ENCODE results near the gene GSS. TPM values are rescaled to one million over a fixed set of nuclear protein-coding genes. Genes with fewer than 3 reads are reported as not detected.

GSS gene
- total RNA-seq, 4 donors from 2014 or later: 28.0 to 47.6 (median 35.6) TPM

GRCh38 chr20:34986311-34987287 lies 31.0 kb upstream of the GSS start:
- H3K9me3 ChIP-seq: no peaks in the 10 kb centered on the region
- TF ChIP-seq EP300 (IDR thresholded peaks at IDR 0.05) (no peak), POLR2AphosphoS5 (IDR thresholded peaks at IDR 0.05) (no peak), CTCF (IDR thresholded peaks at IDR 0.05) (no peak), POLR2A (IDR thresholded peaks at IDR 0.05) (no peak)
- ATAC-seq: no peak
- no peak overlapping the region for H3K4me3 ChIP-seq
- peaks cover 48% of the 10 kb centered on the region for H3K27me3 ChIP-seq
- 55% methylated on average over 2 of the region's 24 CpGs; no CpG with 5 or more reads in 1 of the 2 donors for WGBS, 2 donors (ENCODE audit: low coverage in 1 of 2)
- peaks cover 0 to 19% (median 0%) of the 10 kb centered on the region in 3 donors for H3K4me1 ChIP-seq
- H3K36me3 ChIP-seq: peaks cover 0 to 2% of the 10 kb centered on the region in 2 donors
- no peak overlapping the region for H3K27ac ChIP-seq

DNA sequence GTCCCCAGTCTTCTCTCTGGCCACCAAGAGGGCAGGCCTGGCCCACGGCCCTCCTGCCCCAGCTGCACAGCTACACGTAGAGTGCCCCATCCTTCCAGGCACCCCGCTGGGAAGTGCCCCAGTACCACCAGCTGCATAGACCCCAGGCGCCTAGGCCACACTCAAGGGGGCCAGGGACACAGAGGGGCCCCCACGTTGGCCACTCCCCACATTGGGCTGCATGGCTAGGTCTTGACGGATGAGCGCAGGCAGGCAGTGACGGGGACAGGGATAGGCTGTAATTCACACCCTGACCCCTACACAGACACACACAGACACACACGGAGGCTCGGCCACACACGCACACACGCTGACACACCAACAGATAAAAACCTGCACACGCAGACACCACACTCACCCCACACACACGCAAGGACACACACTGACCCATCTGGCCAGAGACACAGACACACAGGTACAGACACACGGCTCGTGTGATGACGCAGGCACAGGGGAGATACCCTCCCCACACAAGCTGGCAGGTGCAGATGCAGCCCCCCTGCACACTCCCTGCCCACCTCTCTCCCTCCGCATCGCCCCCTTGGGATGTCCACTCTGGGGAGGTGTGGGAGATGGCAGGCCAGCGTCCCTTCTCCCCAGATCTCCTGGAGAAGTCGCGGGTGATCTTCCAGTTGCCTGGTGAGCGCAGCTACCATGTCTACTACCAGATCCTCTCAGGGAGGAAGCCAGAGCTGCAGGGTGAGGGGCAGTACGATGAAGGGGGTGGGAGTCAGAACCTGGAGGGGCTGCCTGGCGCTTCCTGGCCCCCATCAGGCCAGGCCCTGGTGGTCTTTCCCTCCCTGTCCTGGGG lies 30.1 kb upstream of the GSS start:
- peaks cover 57% of the 10 kb centered on the region for H3K27me3 ChIP-seq
- H3K4me3 ChIP-seq: no peak overlapping the region
- H3K4me1 ChIP-seq: peaks cover 0 to 19% (median 0%) of the 10 kb centered on the region in 3 donors
- H3K36me3 ChIP-seq: no peaks in the 10 kb centered on the region
- WGBS, 2 donors (ENCODE audit: low coverage in 1 of 2): 63 to 65% methylated on average over 5 to 8 of the region's 25 CpGs
- TF ChIP-seq POLR2AphosphoS5 (IDR thresholded peaks at IDR 0.05) (no peak), POLR2A (IDR thresholded peaks at IDR 0.05) (no peak), EP300 (IDR thresholded peaks at IDR 0.05) (no peak), CTCF (IDR thresholded peaks at IDR 0.05) (no peak)
- no peak overlapping the region for H3K27ac ChIP-seq
- ATAC-seq: no peak
- no peaks in the 10 kb centered on the region for H3K9me3 ChIP-seq

DNA sequence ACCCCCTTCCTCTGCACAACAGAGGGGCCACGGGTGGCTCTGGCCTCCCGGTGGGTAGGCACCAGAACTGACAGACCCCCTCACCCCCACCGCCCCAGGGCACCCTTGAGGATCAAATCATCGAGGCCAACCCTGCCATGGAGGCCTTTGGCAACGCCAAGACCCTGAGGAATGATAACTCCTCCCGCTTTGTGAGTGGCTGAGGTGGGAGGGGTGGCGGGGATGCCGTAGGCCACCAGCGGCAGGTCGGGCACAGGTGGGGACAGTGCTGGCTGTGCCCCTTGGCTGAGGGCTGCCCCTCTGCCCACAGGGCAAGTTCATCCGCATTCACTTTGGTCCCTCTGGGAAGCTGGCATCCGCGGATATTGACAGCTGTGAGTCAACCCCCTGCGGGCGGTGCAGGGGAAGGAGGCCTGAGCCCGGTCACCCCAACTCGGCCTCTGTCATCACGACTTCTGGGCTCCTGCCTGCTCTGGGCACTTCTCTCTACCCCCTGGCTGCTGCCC lies 29.2 kb upstream of the GSS start:
- no peak overlapping the region for H3K4me3 ChIP-seq
- H3K36me3 ChIP-seq: no peaks in the 10 kb centered on the region
- H3K27ac ChIP-seq: no peak overlapping the region
- H3K4me1 ChIP-seq: peaks cover 0 to 19% (median 0%) of the 10 kb centered on the region in 3 donors
- WGBS, 2 donors (ENCODE audit: low coverage in 1 of 2): 75% methylated on average over 6 of the region's 18 CpGs; no CpG with 5 or more reads in 1 of the 2 donors
- no peak for TF ChIP-seq POLR2AphosphoS5 (IDR thresholded peaks at IDR 0.05)
- no peak for TF ChIP-seq CTCF (IDR thresholded peaks at IDR 0.05)
- TF ChIP-seq EP300 (IDR thresholded peaks at IDR 0.05): no peak
- TF ChIP-seq POLR2A (IDR thresholded peaks at IDR 0.05): no peak
- ATAC-seq: no peak
- H3K27me3 ChIP-seq: peaks cover 64% of the 10 kb centered on the region
- no peaks in the 10 kb centered on the region for H3K9me3 ChIP-seq

DNA sequence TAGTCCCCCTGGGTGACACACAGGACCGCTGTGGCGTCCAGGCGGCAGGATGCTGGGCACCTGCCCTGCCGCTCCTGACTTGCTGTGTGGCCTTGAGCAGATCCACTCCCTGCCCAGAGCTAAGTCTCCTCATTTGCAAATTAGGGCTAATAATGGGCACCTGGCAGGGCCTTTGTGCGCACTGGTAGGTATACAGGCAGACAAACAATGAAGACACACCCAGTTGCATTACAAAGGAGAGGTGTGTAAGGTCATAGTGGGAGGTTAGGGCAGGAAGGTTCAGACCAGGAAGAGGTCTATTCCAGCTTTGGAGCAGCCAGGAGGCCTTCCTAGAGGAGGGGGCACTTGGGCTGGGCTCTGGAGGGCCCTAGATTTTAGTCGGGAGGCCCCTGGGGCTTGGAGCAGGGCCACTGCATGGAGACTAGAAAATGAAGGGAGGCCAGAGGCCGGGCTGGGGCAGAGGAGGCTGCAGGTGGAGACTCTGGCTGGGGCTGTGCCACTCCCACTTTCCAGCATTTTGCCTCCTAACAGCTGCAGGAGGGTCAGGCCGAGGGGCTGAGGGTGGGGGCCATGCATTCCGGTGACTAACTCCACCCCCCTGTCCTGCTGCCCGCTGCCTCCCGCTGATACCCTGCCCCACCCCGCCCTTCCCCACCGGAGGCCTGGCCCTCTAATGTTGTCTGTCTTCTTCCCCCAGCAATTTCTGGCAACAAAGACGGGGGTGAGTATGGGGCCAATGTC lies 28.6 kb upstream of the GSS start:
- 11% methylated on average over 3 of the region's 14 CpGs; no CpG with 5 or more reads in 1 of the 2 donors for WGBS, 2 donors (ENCODE audit: low coverage in 1 of 2)
- H3K27ac ChIP-seq: no peak overlapping the region
- ATAC-seq: no peak
- TF ChIP-seq POLR2AphosphoS5 (IDR thresholded peaks at IDR 0.05): no peak
- TF ChIP-seq CTCF (IDR thresholded peaks at IDR 0.05): no peak
- no peak for TF ChIP-seq EP300 (IDR thresholded peaks at IDR 0.05)
- no peak for TF ChIP-seq POLR2A (IDR thresholded peaks at IDR 0.05)
- H3K4me3 ChIP-seq: no peak overlapping the region
- peaks cover 0 to 19% (median 0%) of the 10 kb centered on the region in 3 donors for H3K4me1 ChIP-seq
- no peaks in the 10 kb centered on the region for H3K9me3 ChIP-seq
- H3K36me3 ChIP-seq: no peaks in the 10 kb centered on the region
- H3K27me3 ChIP-seq: peaks cover 70% of the 10 kb centered on the region

Measured in gastroesophageal sphincter (tissue), 4 donors.